Skin epidermis (tissue), 12 donors: ENCODE data around the gene LCN12.

Experiments used
- H3K27ac ChIP-seq, 21 experiments: fragments of 200-600 bp; sonication (generic) in 11 of 21; one replicate each; pipeline ENCODE4 v1.5.0; 2020; ENCODE audit warnings: mild to moderate bottlenecking in 3 of 21, inconsistent platforms in 2 of 21, moderate library complexity in 2 of 21
- H3K4me3 ChIP-seq, 7 experiments: fragments of 200-600 bp; sonication (generic) in 2 of 7; one replicate each; pipeline ENCODE4 v1.5.0; 2020; ENCODE audit warnings: inconsistent platforms in 2 of 7, mild to moderate bottlenecking in 2 of 7, moderate library complexity in 1 of 7

The LCN12 gene, protein sequence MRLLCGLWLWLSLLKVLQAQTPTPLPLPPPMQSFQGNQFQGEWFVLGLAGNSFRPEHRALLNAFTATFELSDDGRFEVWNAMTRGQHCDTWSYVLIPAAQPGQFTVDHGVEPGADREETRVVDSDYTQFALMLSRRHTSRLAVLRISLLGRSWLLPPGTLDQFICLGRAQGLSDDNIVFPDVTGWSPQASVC

DNA sequence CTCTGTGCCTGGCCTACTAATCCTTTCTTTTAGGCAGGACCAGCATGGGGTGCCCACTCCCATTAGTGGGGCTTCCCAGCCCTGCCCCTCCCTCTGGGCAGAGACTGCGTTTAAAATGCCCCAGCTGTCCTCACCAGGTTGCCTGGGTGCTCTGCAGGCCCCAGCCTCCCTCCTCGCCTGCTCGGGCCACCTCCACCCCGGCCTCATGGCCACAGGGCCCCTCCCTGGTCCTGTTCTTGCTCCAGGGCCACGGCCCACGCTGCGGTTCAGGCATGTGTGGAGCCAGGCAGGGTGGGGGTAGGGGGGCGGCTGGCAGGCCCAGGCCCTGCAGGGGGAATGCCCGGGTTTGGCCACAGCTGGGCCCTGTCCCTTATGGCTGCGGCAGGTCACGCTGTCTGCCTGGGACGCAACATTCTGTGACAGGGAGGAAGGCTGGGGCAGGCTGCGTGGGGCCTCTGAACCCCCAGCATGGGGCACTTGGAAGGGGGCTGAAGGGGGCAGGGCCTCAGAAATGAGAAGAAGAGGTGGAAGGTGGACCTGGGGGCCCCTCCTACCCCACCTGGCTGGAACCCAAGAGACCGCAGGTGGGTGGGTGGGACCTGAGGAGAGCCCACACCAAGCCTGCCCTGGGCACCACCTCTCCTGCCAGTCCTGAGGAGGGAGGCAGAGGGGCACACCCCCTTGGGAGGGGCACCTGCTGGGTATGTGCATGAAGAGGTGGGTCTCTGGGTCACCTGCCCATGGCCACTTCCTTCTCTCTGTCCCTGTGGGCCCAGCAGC is at the start of gene LCN12:
Gene LCN12, plus strand, starts transcription at position 733 of the 780 bp plus-strand sequence. CDS start 55 bp downstream, outside the sequence.
- Histone ChIP-seq H3K27ac (peak within 1 kb of the TSS in 1 of 21 experiments; percentile 25), H3K4me3 (no peak within 1 kb of the TSS)

- Histone ChIP-seq H3K4me3 (no peak overlapping the region), H3K27ac (peak overlapping the region in 20 of 21 experiments; percentile 66 to 99 (median 90))
Observed at GRCh38 chr9:136903041-136903554, 49.0 kb upstream of the LCN12 start.

DNA sequence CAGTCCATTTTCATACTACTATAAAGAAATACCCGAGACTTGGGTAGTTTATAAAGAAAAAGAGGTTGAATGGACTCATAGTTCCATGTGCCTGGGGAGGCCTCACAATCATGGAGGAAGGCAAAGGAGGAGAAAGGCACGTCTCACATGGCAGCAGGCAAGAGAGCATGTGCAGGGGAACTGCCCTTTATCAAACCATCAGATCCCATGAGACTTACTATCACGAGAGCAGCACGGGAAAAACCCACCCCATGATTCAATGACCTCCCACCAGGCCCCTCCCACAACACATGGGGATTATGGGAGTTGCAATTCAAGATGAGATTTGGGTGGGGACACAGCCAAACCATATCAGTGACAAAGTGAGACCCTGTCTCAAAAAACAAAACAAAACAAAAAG is 45.8 kb upstream of the LCN12 start:
- H3K27ac ChIP-seq, result peak overlapping the region in 3 of 21 experiments; percentile 35 to 50 (median 46)

DNA sequence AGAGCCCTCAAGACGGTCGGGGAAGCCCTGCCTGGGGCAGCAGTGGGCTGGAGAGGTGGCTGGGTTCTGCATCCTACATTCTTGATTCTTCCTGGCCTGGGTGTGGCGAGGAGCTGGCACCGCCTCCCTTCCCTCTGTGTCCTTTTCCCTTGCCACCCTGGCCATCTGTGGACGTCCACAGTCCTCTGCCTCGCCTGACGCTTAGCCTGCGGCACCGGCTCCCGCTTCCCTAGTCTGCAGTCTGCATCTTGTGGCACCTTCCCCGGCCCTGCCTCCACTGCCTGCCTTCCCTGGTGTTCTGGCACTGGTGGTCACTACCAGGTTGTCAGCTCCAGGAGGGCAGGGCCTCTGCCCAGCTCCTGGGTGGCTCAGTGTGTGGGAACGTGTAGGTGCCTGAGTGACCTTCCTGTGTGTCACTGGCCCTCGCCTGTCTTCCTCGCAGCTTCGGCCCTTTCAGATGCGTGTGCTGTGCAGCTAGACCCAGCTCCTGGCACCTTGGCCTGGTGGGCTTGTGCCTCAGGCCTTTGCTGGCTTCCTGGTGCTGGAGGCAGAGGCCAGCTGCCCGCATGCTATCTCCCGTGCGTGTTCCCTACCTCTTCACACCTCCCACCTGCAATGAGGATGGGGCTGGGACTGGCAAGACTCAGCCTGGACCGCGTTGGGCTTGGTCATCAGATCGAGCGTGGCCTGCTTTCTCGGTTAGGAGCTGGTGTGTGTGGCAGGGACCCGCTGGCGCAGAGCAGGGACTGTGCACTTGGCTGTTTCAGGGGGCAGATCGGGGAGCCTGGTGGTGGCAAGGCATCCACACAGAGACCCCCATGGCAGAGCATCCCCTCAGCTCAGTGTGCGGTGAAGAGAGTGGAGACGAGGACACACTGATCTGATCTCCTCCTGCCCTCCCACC is 44.8 kb upstream of the LCN12 start:
- no peak overlapping the region for H3K4me3 ChIP-seq
- H3K27ac ChIP-seq, result peak overlapping the region in 4 of 21 experiments; percentile 27 to 50 (median 33)

More for the DNA sequence above, 45.8 kb upstream of the LCN12 start:
- no peak overlapping the region for H3K4me3 ChIP-seq

DNA sequence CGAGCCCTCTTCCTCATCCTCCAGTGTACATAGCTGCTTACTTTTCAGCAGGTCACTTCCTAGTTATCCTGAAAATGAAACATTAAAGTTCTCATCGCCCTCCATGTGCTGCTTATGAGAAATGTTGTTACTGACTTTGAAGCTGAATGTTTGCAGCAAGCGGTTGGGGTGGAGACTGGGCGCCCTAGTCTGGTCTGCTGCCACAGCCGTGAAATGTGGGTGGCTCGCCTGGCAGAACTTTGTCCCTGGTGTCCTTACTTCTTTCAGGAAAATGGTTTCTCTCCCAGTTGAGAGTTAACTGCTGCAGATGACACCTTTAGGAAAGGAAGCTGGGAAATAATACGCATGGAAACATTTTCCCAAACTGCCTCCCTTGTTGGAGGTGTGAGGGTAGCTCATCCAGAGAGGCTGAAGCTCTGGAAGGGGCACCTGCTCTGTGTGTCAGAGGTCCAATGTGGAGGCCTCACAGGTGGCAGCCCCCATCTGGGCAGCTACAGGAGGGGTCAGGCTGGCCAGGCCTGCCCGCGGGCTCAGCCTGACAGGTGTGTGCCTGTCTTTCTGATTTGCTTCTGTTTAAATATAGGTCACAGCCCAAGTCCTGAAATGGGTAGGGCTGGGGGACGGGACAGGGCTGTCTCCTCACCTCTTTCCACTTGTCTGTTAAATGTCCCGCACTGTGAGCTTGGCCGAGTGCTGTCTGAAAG is 41.7 kb upstream of the LCN12 start:
- Histone ChIP-seq H3K4me3 (no peak overlapping the region), H3K27ac (peak overlapping the region in 1 of 21 experiments; percentile 2)

DNA sequence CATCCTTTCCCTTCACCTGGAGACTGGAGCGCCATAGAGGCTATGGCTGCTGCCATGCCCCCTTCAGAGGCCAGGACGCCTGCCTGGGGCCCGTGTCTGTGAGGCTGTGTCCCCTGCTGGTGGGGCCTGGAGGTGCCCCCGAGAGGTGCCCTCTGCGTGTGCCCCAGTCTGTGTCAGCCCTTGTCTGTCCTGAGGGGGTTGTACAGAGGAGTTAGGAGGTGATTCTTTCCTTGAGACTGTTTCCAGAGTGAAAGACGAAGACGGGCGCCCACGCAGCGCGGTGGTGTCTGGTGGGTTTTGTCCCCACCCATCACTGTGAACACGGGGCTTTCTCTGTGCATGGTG is 41.2 kb upstream of the LCN12 start:
- Histone ChIP-seq H3K27ac (peak overlapping the region in 1 of 21 experiments; percentile 2), H3K4me3 (no peak overlapping the region)

DNA sequence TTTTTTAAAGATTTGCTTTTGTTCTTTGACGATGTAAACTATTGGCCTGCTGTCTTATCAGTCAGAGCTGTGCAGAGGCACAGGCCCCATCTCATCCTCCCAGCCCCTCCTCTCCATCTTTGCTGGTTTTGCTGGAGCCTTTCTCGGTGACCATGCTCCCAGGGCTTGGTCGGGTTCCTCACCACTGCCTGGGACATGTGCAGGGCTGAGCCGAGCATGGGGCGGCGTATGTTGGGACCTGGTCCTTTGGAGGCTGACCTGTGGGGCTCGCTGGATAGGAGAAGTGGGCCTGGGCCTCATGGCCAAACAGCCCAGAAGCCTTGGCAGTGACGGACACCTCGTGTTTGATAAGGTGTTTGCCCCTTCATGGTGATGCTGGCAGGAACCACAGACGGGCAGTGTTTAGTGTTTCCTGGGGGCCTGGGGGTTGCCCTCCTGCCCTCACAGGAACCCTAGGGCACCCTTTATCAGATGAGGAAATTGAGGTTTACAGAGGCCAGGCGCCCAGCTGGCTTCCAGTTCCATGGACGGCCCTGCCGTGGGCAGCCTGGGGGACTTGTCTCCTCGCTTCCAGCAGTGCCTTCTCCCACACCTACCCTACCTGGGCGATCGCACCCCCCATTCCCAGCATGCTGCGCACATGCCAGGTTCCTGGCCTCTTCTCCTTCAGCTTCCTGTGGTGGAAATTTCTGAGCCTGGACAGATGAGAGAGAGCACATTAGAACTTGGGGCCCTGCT is 38.2 kb upstream of the LCN12 start:
- Histone ChIP-seq H3K27ac (no peak overlapping the region), H3K4me3 (no peak overlapping the region)

GRCh38 chr9:136915632-136916329 is 36.3 kb upstream of the LCN12 start:
- no peak overlapping the region for H3K4me3 ChIP-seq
- no peak overlapping the region for H3K27ac ChIP-seq

GRCh38 chr9:136916330-136917184 is 35.5 kb upstream of the LCN12 start:
- no peak overlapping the region for H3K4me3 ChIP-seq

GRCh38 chr9:136917902-136918301 is 34.2 kb upstream of the LCN12 start:
- Histone ChIP-seq H3K27ac (no peak overlapping the region), H3K4me3 (no peak overlapping the region)

More at GRCh38 chr9:136916330-136917184, 35.5 kb upstream of the LCN12 start:
- no peak overlapping the region for H3K27ac ChIP-seq

DNA sequence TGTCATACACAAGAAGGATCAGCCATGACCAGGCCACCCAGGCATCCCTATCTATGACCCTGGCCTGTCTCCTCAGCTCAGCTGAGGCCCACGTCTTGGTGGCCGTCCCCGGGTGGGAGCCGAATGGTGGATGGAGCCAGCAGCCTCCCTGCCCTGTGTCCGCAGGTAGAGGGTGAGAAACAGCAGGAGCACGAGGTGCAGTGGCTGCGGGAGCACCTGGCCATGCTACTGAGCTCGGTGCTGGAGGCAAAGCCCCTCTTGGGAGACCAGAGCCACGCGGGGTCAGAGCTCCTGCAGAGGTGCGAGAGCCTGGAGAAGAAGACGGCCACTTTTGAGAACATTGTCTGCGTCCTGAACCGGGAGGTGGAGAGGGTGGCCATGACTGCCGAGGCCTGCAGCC is 32.0 kb upstream of the LCN12 start:
- Histone ChIP-seq H3K4me3 (no peak overlapping the region), H3K27ac (no peak overlapping the region)

- no peak overlapping the region for H3K4me3 ChIP-seq
- no peak overlapping the region for H3K27ac ChIP-seq
Observed at GRCh38 chr9:136920734-136921231, 31.3 kb upstream of the LCN12 start.

GRCh38 chr9:136921307-136921706 is 30.8 kb upstream of the LCN12 start:
- Histone ChIP-seq H3K27ac (no peak overlapping the region), H3K4me3 (no peak overlapping the region)

DNA sequence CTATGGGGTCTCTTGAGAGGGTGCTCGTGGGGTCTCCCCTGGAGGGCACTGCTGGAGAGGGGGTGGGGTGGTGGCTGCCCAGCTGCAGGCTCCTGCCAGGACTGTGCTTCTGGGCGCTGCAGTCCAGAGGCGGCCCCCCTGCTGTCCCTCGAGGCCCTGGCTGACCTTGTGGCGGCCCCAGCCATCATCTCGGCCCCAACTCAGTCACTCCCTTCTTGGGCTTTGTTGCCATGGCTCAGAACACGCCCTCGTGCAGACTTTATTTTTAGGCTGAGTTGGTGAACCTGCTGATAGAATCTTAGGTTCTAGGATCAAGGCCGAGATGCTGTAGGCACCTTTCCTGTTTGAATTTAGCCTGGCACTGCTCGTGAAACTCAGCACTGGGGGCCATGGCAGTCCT is 30.4 kb upstream of the LCN12 start:
- no peak overlapping the region for H3K4me3 ChIP-seq
- no peak overlapping the region for H3K27ac ChIP-seq

DNA sequence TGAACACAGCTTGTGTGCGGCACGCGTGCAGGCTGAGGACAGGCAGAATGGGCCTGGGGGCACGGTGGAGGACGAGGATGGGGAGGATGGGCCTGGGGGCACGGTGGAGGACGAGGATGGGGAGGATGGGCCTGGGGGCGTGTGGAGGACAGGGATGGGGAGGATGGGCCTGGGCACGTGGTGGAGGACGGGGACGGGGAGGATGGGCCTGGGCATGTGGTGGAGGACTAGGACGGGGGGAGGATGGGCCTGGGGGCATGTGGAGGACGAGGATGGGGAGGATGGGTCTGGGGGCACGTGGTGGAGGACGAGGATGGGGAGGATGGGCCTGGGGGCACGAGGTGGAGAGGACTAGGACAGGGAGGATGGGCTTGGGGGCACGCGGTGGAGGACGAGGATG is 29.5 kb upstream of the LCN12 start:
- Histone ChIP-seq H3K27ac (no peak overlapping the region), H3K4me3 (no peak overlapping the region)

DNA sequence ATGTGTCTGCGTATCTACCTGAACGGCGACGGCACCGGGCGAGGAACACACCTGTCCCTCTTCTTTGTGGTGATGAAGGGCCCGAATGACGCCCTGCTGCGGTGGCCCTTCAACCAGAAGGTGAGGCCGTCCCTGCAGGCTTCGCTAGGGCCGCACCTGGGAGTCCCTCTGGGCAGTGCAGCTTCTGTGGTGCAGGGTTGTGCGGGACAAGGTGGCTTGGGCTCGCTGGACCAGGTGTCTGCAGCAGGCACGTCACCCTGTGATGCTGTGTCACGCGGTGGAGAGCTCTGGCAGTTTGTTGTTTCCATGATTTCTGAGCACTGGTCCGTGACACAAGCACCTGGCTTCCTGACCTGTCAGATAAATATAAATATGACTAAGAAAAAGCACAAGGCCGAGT is 28.2 kb upstream of the LCN12 start:
- no peak overlapping the region for H3K4me3 ChIP-seq
- H3K27ac ChIP-seq, result peak overlapping the region in 1 of 21 experiments; percentile 52
